HG03575 (cell line): ENCODE data around the gene RNF223.

ENCODE experiments used
- ATAC-seq: cut with Tn5 transposase; IDR thresholded peaks from one replicate; pipeline ENCODE4 v1.9.1; 2021; ENCODE audit not compliant: unreplicated experiment, insufficient number of reproducible peaks, low FRiP score; ENCODE audit errors: extremely low read depth

Gene RNF223

GRCh38 chr1:1089731-1090423 lies 15.8 kb upstream of the RNF223 start:
- no peak for ATAC-seq

DNA sequence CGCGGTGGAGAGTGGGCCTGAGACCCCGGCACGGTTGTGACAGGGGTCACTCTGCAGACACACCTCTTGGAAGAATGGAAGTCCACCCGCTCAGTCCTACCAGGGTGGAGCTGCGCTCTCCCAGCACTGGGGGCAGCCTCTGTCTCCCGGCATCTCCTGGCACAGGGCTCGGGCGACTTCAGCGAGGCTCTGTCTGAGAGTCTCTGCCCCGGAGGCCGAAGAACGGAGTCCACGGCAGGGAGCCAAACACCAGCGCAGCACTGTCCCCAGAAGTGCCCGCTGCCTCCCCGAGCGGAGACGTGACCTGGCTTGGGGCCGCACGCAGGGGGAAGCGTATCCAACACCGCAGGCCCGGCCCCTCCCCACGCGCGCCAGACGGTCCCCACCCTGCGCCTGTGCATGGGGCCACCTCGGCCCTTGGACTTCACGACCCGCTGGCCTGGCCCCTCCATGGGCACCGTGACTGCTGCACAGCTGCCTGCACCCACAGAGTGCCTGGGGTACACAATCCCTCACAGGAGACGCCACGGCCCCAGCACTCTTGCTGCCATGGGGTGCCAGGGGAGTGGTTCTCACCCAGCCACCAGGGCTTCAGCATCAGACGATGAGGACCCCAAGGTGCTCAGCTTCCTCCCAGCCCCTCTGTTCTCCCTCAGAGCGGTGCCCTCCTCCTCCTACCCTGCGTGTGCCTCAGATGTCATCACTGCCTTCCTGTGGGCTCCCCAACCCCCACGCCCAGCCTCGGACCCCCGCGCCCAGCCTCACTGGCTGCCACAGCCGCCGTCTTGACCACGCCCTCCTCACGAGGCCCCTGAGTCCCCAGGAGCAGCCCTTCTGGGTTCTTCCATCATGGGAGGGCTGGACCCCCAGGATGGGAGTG lies 14.9 kb upstream of the RNF223 start:
- ATAC-seq: no peak

DNA sequence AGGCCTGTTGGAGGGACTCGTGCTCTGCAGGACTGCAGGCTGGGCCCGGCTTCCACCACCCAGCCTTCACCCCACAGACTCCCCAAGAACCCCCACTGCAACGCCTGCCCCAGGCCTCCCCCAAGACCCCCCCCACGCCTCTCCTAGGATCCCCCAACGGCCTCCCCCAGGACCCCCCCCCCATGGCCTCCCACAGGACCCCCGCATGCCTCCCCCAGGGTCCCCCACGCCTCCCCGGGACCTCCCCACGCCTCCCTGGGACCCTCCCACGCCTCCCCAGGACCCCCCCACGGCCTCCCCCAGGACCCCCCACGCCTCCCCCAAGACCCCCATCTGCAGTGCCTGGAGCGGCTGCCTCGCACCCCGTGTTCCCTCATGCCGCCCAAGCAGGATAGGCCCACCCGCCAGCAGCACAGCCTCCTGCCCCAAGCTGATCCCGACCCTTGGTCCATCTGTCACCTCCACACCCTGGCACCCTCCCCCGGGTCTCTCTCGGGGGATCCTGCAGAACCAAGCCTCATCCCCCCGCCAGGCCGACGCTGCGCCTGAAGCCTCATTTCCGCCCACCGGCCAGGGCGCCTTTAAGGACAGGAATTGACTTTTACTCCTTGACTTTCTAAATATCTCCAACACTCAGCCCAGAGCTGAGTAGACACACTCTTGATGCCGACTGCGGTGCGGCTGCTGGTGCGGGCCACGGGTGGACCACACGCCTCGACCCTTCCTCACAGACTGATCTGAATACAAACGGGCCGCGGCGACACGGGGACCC lies 14.1 kb upstream of the RNF223 start:
- ATAC-seq: no peak

GRCh38 chr1:1087351-1088028 lies 13.4 kb upstream of the RNF223 start:
- ATAC-seq: no peak

DNA sequence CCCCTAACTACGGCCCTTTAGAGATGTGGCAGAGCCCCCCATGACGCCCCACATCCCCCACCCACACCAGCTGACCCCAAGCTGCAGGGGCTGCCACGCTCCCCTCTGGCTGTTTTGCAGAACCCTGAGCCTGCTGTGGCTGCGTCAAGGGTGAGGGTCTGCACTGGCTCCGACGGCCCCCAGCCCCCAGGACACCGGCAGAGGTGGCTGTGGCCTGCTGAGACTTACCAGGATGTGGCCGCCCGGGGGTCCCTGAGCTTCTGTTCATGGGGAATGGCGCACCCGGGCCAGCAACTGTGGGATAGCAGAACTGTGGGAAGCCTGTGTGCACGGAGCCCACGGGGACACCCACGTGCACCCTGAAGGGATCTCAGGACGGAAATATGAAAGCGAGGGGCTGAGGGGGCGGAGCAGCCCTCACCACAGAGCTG lies 12.8 kb upstream of the RNF223 start:
- no peak for ATAC-seq

DNA sequence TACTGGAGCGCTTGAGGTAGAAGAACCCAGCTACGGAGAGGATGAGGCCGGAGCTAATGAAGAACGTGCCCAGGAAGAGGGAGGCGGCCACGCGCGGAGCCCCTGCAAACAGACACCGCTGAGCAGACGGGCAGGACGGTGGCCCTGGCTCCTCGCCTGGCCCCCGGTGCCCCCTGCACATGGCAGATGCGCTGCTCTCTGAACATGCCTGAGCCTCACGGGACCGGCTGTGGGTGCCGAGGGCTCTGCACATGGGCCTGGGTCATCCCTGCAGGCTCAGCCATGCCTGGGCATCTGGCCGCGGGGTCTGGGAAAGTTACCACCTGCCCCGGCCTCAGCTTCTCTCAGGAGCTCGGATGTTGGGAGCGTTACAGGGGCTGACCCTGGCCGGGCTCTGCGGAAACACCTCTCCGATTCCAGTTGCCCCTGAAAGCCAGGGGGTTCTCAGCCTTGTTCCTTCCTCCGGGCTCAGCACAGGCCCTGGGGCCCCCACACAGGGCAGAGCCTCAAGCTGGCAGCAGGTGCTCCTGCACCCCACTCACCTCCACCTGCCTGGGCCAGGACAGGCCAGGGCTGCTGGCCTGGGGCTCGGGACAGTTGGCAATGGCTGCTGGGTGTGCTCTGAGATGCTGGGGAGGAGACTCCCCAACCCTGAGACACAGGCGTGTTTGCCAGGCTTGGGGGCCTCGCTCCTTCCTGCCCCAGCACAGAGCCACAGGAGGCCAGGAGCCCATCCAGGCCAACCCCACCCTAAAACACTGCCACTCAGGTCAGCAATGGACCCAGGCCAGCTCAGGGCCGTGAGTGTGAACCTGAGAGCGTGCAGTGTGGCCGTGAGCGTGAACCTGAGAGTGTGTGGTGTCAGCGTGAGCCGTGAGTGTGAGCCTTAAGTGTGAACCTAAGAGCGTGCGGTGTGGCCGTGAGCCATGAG lies 12.1 kb upstream of the RNF223 start:
- ATAC-seq: no peak

GRCh38 chr1:1085171-1085841 lies 11.2 kb upstream of the RNF223 start:
- ATAC-seq: no peak

- ATAC-seq: no peak
Observed at GRCh38 chr1:1084372-1085170, 10.5 kb upstream of the RNF223 start.

DNA sequence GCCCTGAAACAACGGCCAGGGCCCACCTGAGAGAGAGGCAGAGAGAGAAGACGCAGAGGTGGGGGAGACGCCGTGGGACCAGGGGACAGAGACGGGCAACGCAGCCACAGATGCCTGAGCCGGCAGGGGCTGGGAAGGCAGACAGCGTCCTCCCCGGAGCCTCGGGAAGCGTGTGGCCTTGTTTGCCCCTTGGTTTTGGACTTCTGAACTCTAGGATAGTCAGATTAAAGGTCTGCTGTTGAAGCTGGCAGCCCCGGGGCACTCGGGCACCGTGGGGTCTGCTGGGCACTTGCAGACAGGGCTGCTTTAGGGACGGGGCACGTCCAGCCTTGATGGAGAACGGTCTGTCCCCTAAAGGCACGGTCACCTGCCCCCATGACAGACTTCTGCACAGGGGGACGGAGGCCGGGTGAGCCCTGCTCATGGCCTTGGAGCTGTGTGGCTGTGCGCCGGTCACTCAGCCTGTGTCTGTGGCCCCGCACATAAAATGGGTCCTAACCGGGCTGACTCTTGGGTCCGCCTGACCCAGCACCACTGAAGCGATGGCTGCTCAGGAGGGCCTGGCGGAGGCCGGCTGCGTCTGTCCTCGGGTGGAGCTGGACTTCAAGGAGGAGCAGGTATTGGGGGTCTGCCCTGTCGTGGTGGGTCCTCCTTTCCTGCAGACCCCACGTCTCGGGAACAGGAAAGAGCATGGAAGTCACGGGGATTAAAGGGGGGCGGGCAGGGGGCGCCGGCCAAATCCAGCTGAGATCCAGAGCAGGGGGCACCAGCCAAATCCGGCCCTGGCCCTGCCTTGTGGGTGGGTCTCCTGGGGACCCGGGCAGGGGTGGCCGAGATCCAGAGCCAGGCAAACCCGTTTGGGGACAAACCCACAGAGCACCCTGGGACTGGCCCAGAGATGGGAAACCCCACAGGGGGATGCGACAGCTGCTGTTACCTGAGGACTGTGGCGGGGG lies 9.6 kb upstream of the RNF223 start:
- ATAC-seq: no peak

DNA sequence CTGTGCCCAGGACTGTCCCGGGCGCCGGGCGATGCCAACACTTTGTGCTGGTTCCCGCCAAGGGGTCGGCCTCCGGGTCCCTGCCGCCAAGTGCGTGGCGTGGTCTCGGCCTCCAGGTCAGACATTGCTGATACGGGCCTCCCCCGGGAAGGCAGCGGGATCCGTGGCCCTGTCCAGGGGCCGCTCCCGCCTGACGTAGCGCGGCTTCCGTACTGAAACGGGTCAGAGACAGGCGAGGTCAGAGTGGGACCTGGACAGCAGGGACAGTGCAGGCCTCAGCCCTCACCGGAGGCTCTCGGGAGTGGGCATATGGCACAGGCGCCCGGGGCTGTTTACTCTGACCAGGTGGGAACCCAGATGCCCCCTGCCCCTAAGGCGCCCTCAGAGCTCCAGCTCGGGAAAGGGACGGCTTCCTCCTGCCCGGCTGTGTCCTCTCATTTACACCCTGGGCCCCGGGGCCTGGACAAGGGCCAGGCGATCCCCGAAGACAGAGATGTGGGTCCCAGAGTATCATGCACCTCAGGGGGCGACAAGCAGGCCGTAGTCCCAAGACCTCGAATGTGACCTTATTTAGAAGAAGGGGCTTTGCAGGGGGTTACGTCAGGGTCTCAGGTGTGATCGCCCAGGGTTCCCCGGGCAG lies 8.8 kb upstream of the RNF223 start:
- ATAC-seq: no peak

- ATAC-seq: no peak
Observed at GRCh38 chr1:1082239-1082775, 8.2 kb upstream of the RNF223 start.

- ATAC-seq: no peak
Observed at GRCh38 chr1:1081311-1082238, 7.5 kb upstream of the RNF223 start.

DNA sequence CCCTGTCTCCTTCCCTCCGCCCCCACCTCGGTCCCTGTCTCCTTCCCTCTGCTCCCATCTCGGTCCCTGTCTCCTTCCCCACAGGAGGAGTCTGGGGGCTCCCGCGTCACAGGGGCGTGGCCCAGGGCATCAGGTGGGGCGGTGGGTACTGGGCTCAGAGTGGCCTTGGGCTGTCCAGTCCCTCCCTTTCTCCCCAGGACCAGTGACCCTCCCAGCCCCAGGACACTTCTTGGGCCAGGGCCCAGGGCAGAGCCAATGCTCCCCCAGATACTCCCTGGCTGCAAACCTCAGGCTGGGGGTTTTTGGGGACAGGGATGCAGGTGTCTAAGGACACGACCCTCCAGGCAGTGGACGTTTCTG lies 6.8 kb upstream of the RNF223 start:
- no peak for ATAC-seq

- ATAC-seq: no peak
Observed at GRCh38 chr1:1080122-1080757, 6.1 kb upstream of the RNF223 start.
